Endothelial cell of umbilical vein (primary cell): ENCODE data around the gene C1orf174.

Source experiments
- CTCF ChIP-seq, 2 donors: IDR thresholded peaks; 1 replicate in 1 of 2; 2 replicates in 1 of 2; pipeline ENCODE4 v1.5.1; 2011; ENCODE audit warnings: low read length in 2 of 2, mild to moderate bottlenecking in 2 of 2, moderate library complexity in 2 of 2, control low read depth in 1 of 2, inconsistent platforms in 1 of 2, low read depth in 1 of 2; ENCODE audit not compliant: insufficient read depth in 1 of 2; ENCODE audit errors: extremely low read depth in 1 of 2
- EZH2 ChIP-seq: IDR thresholded peaks from 2 replicates; pipeline ENCODE4 v1.6.1; 2012; ENCODE audit warnings: borderline replicate concordance, low read depth, mild to moderate bottlenecking, moderate library complexity, low read length, inconsistent platforms; ENCODE audit not compliant: severe bottlenecking
- JUN ChIP-seq: IDR thresholded peaks from 2 replicates; pipeline ENCODE4 v1.6.1; 2011; ENCODE audit warnings: borderline replicate concordance, low read depth; ENCODE audit not compliant: insufficient read length, insufficient read depth
- POLR2A ChIP-seq: IDR thresholded peaks from 2 replicates; pipeline ENCODE4 v1.6.1; 2012; ENCODE audit warnings: low read depth, mild to moderate bottlenecking, control low read depth, low read length
- POLR2AphosphoS5 ChIP-seq: IDR thresholded peaks from 2 replicates; pipeline ENCODE4 v1.6.1; 2012; ENCODE audit warnings: low read depth, mild to moderate bottlenecking, control low read depth, low read length, moderate library complexity; ENCODE audit not compliant: insufficient read depth

GRCh38 chr1:3872546-3872945, 27.5 kb downstream of the C1orf174 start:
- TF ChIP-seq CTCF (IDR thresholded peaks at IDR 0.05; ENCODE audit: extremely low read depth in 1 of 2, insufficient read depth in 1 of 2, low read depth in 1 of 2, low read length in 2 of 2) (no peak), POLR2A (no peak), POLR2AphosphoS5 (no peak), EZH2 (no peak), JUN (no peak)
